A549 (cell line): ENCODE measurements around the gene TXNIP. TPM values are rescaled to one million over a fixed set of nuclear protein-coding genes. Genes with fewer than 3 reads are reported as not detected.
A peak's percentile ranks its signal among the peaks of the same experiment; 100 is the strongest.

Experiments used
- ATAC-seq, 2 experiments: fragments of 200-7000 bp in 1 of 2; fragments of >200 bp in 1 of 2; cut with Nextera tagmentation in 1 of 2; cut with Tn5 transposase in 1 of 2; 3 replicates each; pipeline versions ENCODE4 v1.8.0 to v1.9.1; 2018 to 2020; ENCODE audit warnings: mild to moderate bottlenecking in 1 of 2, moderate library complexity in 1 of 2
- CTCF ChIA-PET: fragments of 300-600 bp; sonication (Branson Sonifier 250); formaldehyde crosslinking; extraction: SDS; loops from one replicate; lab custom pipeline; 2021; ENCODE audit warnings: antibody characterized with exemption, inconsistent platforms; lab: Yijun Ruan, JAX
- POLR2A ChIA-PET: fragments of 350-600 bp; formaldehyde crosslinking; extraction: SDS; loops from one replicate; lab custom pipeline; 2021; ENCODE audit warnings: antibody characterized with exemption, inconsistent platforms; lab: Yijun Ruan, JAX
- DNase-seq, 2 experiments: peaks; one replicate each; pipeline versions ENCODE4 v3.0.0 to v3.0.0-alpha.2; 2011 to 2016; ENCODE audit warnings: low read depth in 1 of 2, low spot score in 1 of 2
- FAIRE-seq: peaks from 2 replicates; lab custom pipeline; 2011; peaks lifted over from hg19 to GRCh38; lab: Jason Lieb, UNC
- H3K27ac ChIP-seq, 2 experiments: fragments of >200 bp; sonication (Bioruptor Twin); formaldehyde crosslinking; 3 replicates each; pipeline ENCODE4 v1.5.1; 2016 to 2017
- H3K4me1 ChIP-seq: fragments of >200 bp; sonication (Bioruptor Twin); formaldehyde crosslinking; 3 replicates; pipeline ENCODE4 v1.6.1; 2016
- H3K4me2 ChIP-seq: fragments of >200 bp; sonication (Bioruptor Twin); formaldehyde crosslinking; 3 replicates; pipeline ENCODE4 v1.6.1; 2016
- H3K4me3 ChIP-seq: fragments of >200 bp; sonication (Bioruptor Twin); formaldehyde crosslinking; 3 replicates; pipeline ENCODE4 v1.5.1; 2016
- H3K9me3 ChIP-seq: fragments of >200 bp; sonication (Bioruptor Twin); formaldehyde crosslinking; 3 replicates; pipeline ENCODE4 v1.6.1; 2016
- BHLHE40 ChIP-seq: IDR thresholded peaks from 2 replicates; pipeline ENCODE4 v1.6.1; 2012; ENCODE audit warnings: low read depth, low read length, inconsistent platforms
- CBX2 ChIP-seq: fragments of 200-600 bp; sonication (generic); IDR thresholded peaks from 2 replicates; pipeline ENCODE4 v1.6.1; 2016; ENCODE audit warnings: low read depth, mild to moderate bottlenecking, borderline replicate concordance
- CBX8 ChIP-seq: fragments of 200-600 bp; sonication (generic); IDR thresholded peaks from 2 replicates; pipeline ENCODE4 v1.6.1; 2016
- CHD4 ChIP-seq: fragments of 200-600 bp; sonication (generic); IDR thresholded peaks from 2 replicates; pipeline ENCODE4 v1.6.1; 2016; ENCODE audit warnings: antibody characterized with exemption, mild to moderate bottlenecking, borderline replicate concordance
- EHF ChIP-seq: fragments of 250-450 bp; sonication (Bioruptor Pico); IDR thresholded peaks from 2 replicates; pipeline ENCODE4 v1.5.0; 2020; ENCODE audit warnings: mild to moderate bottlenecking
- EP300 ChIP-seq, 2 experiments: fragments of >200 bp; sonication (Bioruptor Twin); formaldehyde crosslinking; IDR thresholded peaks; 2 replicates in 1 of 2; 3 replicates in 1 of 2; pipeline ENCODE4 v1.6.1; 2016 to 2017
- HDAC2 ChIP-seq: fragments of 200-600 bp; sonication (generic); IDR thresholded peaks from 2 replicates; pipeline ENCODE4 v1.6.1; 2016
- HEYL ChIP-seq: fragments of 250-450 bp; sonication (Bioruptor Pico); IDR thresholded peaks from 2 replicates; pipeline ENCODE4 v1.8.0; 2021; ENCODE audit warnings: mild to moderate bottlenecking, moderate library complexity
- HOXB13 ChIP-seq: fragments of 250-450 bp; sonication (Bioruptor Pico); IDR thresholded peaks from 2 replicates; pipeline ENCODE4 v1.5.0; 2020; ENCODE audit warnings: low read depth, mild to moderate bottlenecking, moderate library complexity
- MAFK ChIP-seq: fragments of 450-650 bp; IDR thresholded peaks from 2 replicates; pipeline ENCODE4 v1.6.1; 2014; ENCODE audit not compliant: partially characterized antibody
- MYC ChIP-seq: IDR thresholded peaks from 2 replicates; pipeline ENCODE4 v1.6.1; 2012; ENCODE audit warnings: mild to moderate bottlenecking, inconsistent platforms, low read length, improper control_type of control experiment, borderline replicate concordance
- NPAS2 ChIP-seq: fragments of 250-450 bp; sonication (Bioruptor Pico); IDR thresholded peaks from 2 replicates; pipeline ENCODE4 v1.8.0; 2022; ENCODE audit warnings: mild to moderate bottlenecking, moderate library complexity, borderline replicate concordance
- NR3C1 ChIP-seq: fragments of >200 bp; sonication (Bioruptor Twin); formaldehyde crosslinking; IDR thresholded peaks from 3 replicates; pipeline ENCODE4 v1.6.1; 2017
- PHF8 ChIP-seq: fragments of 200-600 bp; sonication (generic); IDR thresholded peaks from 2 replicates; pipeline ENCODE4 v1.6.1; 2016; ENCODE audit warnings: low read depth, mild to moderate bottlenecking, antibody characterized with exemption, moderate library complexity, borderline replicate concordance
- POLR2A ChIP-seq: IDR thresholded peaks from 2 replicates; pipeline ENCODE4 v1.6.1; 2012; ENCODE audit warnings: mild to moderate bottlenecking, low read length
- POLR2AphosphoS2 ChIP-seq: conservative IDR thresholded peaks from 2 replicates; pipeline ENCODE4 v1.6.1; 2012; ENCODE audit warnings: low read length, improper control_type of control experiment, inconsistent platforms
- RAD21 ChIP-seq, 2 experiments: fragments of >200 bp in 1 of 2; sonication (Bioruptor Twin) in 1 of 2; formaldehyde crosslinking in 1 of 2; IDR thresholded peaks in 1 of 2; conservative IDR thresholded peaks in 1 of 2; 2 replicates in 1 of 2; 3 replicates in 1 of 2; pipeline ENCODE4 v1.6.1; 2012 to 2018; ENCODE audit warnings: inconsistent platforms in 1 of 2
- SREBF2 ChIP-seq: fragments of 450-650 bp; IDR thresholded peaks from 2 replicates; pipeline ENCODE4 v1.6.1; 2014; ENCODE audit warnings: mild to moderate bottlenecking, moderate library complexity
- ZFP36 ChIP-seq: fragments of 450-650 bp; IDR thresholded peaks from 2 replicates; pipeline ENCODE4 v1.6.1; 2014; ENCODE audit warnings: borderline replicate concordance; ENCODE audit not compliant: partially characterized antibody
- ZNF302 ChIP-seq: fragments of 250-450 bp; sonication (Bioruptor Pico); IDR thresholded peaks from 2 replicates; pipeline ENCODE4 v1.9.0; 2021; ENCODE audit warnings: inconsistent platforms, mild to moderate bottlenecking, moderate library complexity
- ZSCAN20 ChIP-seq: fragments of 250-450 bp; sonication (Bioruptor Pico); IDR thresholded peaks from 2 replicates; pipeline ENCODE4 v1.8.0; 2022; ENCODE audit warnings: mild to moderate bottlenecking, moderate library complexity
- WGBS: methylation state at CpG from one replicate; pipeline ENCODE4 v1.1.6; 2017; ENCODE audit errors: missing lambda C conversion rate; 5-methylcytosine and 5-hydroxymethylcytosine counted together
- polyA plus RNA-seq, 4 experiments: library from polyadenylated mRNA; depleted of rRNA in 3 of 4; stranded (reverse); fragments of >200 nt; fragmentation: RNase III in 1 of 4; extraction: RNeasy Plus Mini Kit Qiagen cat#74134 plus additional on column Dnase treatment in 1 of 4; gene quantifications; 2 replicates in 3 of 4; 3 replicates in 1 of 4; pipeline ENCODE4 v1.2.3, GENCODE V29; 2011 to 2017
- TF ChIP-seq, protein P1 (sequence below): fragments of >200 bp; sonication (Bioruptor Twin); formaldehyde crosslinking; IDR thresholded peaks from 3 replicates; pipeline ENCODE4 v1.6.1; 2016
- TF ChIP-seq, protein P2 (sequence below): fragments of 200-600 bp; sonication (generic); IDR thresholded peaks from 2 replicates; pipeline ENCODE4 v1.6.1; 2016; ENCODE audit warnings: antibody characterized with exemption, mild to moderate bottlenecking, moderate library complexity
- TF ChIP-seq, protein P3 (sequence below): IDR thresholded peaks from 2 replicates; pipeline ENCODE4 v1.6.1; 2012
- TF ChIP-seq, protein P4 (sequence below): IDR thresholded peaks from 2 replicates; pipeline ENCODE4 v1.6.1; 2012; ENCODE audit warnings: low read depth, borderline replicate concordance

TXNIP gene
- polyA plus RNA-seq, 2 of the 4 experiments (the other 2 are of a cell fraction) = 3.1 TPM; not detected in 1

DNA sequence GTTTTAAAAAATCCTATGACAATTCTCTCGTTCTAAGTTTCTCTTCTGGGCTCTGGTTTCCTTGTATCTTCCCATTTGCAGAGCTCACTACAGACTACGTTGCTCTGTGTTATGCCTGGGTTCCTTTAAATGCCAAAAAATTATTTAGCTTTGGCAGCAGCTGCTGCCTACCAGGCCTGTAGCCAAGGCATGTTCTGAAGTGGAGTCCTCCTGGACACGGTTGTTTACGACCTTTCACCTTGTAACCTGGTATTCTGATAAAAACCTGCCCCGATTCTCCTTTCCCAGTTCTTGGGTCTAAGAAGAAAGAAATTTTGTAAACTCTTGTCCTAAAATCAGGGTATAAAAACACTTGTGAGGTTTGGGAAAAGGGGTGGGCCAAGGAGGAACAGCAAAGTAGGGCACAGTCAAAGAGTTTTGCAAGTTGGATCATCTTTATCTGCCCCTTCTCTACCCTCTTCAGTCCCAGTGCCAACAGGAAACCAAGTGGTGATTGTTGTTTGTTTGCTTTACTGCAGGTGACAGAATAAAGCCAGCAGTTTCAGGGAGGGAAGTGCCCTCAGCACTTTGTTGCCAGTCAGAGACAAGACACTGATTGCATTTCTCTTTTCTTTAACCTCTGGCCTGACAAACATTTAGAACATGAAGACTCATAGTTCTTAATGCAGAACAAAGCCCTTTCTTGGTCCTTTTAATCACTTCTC, 3.1 kb upstream of the TXNIP start:
- POLR2A ChIA-PET = no interaction called here
- TF ChIP-seq HOXB13 (CRISPR knock-in tag) (no peak), HDAC2 (no peak)
- TF ChIP-seq, all 56 proteins: peak for 0
- FAIRE-seq (no peak), DNase-seq (no peak), ATAC-seq (no peak)
- Histone ChIP-seq H3K4me3 (no peak overlapping the region), H3K27ac (no peak overlapping the region), H3K4me1 (peaks cover 7% of the 10 kb centered on the region; the same call in 1 of the 3 replicates), H3K4me2 (no peak overlapping the region), H3K9me3 (no peaks in the 10 kb centered on the region)
- 54% methylated on average over 5 of the region's 5 CpGs for WGBS
- CTCF ChIA-PET = no interaction called here

DNA sequence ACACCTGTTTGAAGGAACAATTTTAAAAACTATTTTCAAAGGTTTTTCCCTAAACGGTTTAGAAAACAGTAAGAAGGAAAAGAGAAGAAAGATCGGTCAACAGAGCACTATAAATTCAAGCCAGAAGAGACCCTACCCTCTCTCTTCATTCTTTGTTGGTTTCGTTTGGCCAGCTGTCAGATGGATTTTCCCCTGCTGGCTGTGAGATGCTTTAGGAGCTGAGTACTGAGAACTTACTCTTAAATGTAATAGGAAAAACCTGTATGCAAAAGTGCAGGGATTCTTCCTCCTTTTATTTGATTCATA, 1.3 kb upstream of the TXNIP start:
- ChIA-PET POLR2A (no interaction called here), CTCF (interaction anchor here (0.9 to 24.2 kb wide), 3 partner anchors 14 to 35 kb away, joined by 4 to 566 read pairs (median 148); partner anchors contain the start of gene HJV)
- TF ChIP-seq ZSCAN20 (CRISPR knock-in tag) = no peak
- TF ChIP-seq, protein P1, sequence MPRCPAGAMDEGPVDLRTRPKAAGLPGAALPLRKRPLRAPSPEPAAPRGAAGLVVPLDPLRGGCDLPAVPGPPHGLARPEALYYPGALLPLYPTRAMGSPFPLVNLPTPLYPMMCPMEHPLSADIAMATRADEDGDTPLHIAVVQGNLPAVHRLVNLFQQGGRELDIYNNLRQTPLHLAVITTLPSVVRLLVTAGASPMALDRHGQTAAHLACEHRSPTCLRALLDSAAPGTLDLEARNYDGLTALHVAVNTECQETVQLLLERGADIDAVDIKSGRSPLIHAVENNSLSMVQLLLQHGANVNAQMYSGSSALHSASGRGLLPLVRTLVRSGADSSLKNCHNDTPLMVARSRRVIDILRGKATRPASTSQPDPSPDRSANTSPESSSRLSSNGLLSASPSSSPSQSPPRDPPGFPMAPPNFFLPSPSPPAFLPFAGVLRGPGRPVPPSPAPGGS = no peak
- TF ChIP-seq CBX2 = no peak
- TF ChIP-seq CHD4 = no peak
- no peak for TF ChIP-seq NPAS2 (CRISPR knock-in tag)
- TF ChIP-seq BHLHE40 = no peak
- TF ChIP-seq EP300 (IDR thresholded peaks at IDR 0.05) = no peak
- TF ChIP-seq ZNF302 (CRISPR knock-in tag) = no peak
- TF ChIP-seq MAFK = no peak
- no peak for TF ChIP-seq NR3C1
- TF ChIP-seq PHF8 = no peak
- TF ChIP-seq POLR2AphosphoS2 = no peak
- TF ChIP-seq, protein P2, sequence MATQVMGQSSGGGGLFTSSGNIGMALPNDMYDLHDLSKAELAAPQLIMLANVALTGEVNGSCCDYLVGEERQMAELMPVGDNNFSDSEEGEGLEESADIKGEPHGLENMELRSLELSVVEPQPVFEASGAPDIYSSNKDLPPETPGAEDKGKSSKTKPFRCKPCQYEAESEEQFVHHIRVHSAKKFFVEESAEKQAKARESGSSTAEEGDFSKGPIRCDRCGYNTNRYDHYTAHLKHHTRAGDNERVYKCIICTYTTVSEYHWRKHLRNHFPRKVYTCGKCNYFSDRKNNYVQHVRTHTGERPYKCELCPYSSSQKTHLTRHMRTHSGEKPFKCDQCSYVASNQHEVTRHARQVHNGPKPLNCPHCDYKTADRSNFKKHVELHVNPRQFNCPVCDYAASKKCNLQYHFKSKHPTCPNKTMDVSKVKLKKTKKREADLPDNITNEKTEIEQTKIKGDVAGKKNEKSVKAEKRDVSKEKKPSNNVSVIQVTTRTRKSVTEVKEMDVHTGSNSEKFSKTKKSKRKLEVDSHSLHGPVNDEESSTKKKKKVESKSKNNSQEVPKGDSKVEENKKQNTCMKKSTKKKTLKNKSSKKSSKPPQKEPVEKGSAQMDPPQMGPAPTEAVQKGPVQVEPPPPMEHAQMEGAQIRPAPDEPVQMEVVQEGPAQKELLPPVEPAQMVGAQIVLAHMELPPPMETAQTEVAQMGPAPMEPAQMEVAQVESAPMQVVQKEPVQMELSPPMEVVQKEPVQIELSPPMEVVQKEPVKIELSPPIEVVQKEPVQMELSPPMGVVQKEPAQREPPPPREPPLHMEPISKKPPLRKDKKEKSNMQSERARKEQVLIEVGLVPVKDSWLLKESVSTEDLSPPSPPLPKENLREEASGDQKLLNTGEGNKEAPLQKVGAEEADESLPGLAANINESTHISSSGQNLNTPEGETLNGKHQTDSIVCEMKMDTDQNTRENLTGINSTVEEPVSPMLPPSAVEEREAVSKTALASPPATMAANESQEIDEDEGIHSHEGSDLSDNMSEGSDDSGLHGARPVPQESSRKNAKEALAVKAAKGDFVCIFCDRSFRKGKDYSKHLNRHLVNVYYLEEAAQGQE = no peak
- TF ChIP-seq HDAC2 = no peak
- TF ChIP-seq EHF (CRISPR knock-in tag) = no peak
- WGBS = 62% methylated on average over 3 of the region's 3 CpGs
- H3K4me3 ChIP-seq = no peak overlapping the region
- FAIRE-seq (no peak), ATAC-seq (no peak), DNase-seq (no peak)
- no peaks in the 10 kb centered on the region for H3K9me3 ChIP-seq
- H3K4me1 ChIP-seq = peaks cover 7% of the 10 kb centered on the region; the same call in 1 of the 3 replicates
- H3K27ac ChIP-seq = no peak overlapping the region
- no peak overlapping the region for H3K4me2 ChIP-seq

DNA sequence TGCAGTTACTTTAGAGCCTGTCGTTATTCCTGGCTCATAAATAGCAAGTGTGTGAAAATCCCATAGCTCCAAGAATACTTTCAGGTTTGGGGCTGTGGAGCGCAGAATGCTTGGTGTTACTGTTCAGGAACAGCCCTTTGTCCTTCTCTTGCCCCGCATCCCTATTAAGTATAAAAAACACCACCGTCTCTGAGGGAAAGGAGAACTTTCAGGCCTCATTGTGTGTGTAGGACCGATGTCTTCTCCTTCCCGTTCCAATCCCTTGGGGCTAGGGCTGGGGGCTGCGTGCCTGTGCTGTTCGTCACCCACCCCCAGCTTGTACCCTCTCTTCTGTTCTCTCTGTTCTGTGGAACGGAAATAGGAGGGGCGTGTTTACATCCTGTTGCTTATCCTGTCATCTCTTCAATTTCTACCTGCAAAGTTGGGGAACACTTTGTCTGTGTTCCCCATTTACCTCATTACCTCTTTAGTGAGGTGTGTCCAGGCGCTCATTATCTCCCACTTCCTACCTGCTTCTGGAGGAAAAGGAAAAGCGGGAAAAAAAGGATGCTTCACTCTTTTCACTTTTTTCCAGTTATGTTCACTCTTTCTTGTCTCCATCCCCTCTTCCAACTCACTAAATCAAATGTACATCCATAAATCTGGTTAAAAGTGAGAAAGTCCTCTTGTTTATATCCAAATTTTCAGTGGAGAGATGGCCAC, 788 bp upstream of the TXNIP start:
- Histone ChIP-seq H3K4me1 (peaks cover 7% of the 10 kb centered on the region; the same call in 1 of the 3 replicates), H3K9me3 (no peaks in the 10 kb centered on the region), H3K4me2 (peak overlapping the region; percentile 83), H3K27ac (peak overlapping the region; percentile 46 to 68; a peak in 4 of 6 replicates), H3K4me3 (peak overlapping the region; percentile 42)
- no peak for DNase-seq
- WGBS = 77% methylated on average over 12 of the region's 12 CpGs
- ATAC-seq = peak in 1 of 2 experiments; percentile 7; a peak in 3 of 6 replicates
- ChIA-PET CTCF (interaction anchor here (0.9 to 24.2 kb wide), 3 partner anchors 14 to 105 kb away, joined by 5 to 566 read pairs (median 148); partner anchors contain the start of gene HJV), POLR2A (no interaction called here)
- no peak for FAIRE-seq
- no peak for TF ChIP-seq HEYL (CRISPR knock-in tag)
- no peak for TF ChIP-seq CBX8
- no peak for TF ChIP-seq POLR2A
- no peak for TF ChIP-seq SREBF2
- no peak for TF ChIP-seq MYC
- no peak for TF ChIP-seq RAD21 (conservative IDR thresholded peaks at IDR 0.05 in 1 of 2, IDR thresholded peaks at IDR 0.05 in 1 of 2)
- TF ChIP-seq ZFP36 = no peak
- no peak for TF ChIP-seq HDAC2
- no peak for TF ChIP-seq NR3C1
- TF ChIP-seq, protein P3, sequence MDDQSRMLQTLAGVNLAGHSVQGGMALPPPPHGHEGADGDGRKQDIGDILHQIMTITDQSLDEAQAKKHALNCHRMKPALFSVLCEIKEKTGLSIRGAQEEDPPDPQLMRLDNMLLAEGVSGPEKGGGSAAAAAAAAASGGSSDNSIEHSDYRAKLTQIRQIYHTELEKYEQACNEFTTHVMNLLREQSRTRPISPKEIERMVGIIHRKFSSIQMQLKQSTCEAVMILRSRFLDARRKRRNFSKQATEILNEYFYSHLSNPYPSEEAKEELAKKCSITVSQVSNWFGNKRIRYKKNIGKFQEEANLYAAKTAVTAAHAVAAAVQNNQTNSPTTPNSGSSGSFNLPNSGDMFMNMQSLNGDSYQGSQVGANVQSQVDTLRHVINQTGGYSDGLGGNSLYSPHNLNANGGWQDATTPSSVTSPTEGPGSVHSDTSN = no peak
- TF ChIP-seq, protein P4, sequence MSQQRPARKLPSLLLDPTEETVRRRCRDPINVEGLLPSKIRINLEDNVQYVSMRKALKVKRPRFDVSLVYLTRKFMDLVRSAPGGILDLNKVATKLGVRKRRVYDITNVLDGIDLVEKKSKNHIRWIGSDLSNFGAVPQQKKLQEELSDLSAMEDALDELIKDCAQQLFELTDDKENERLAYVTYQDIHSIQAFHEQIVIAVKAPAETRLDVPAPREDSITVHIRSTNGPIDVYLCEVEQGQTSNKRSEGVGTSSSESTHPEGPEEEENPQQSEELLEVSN = no peak
